ENCODE data around the gene HLCS. TPM values are rescaled to one million over a fixed set of nuclear protein-coding genes. Genes with fewer than 3 reads are reported as not detected.
A peak's percentile ranks its signal among the peaks of the same experiment; 100 is the strongest.
"Not testable (repeated sequence)": the region's sequence is repeated elsewhere in the genome, so short reads cannot be mapped to it uniquely, and the experiment has no call there.

HLCS gene
- total RNA-seq, 1 donor: 59.7 TPM

DNA sequence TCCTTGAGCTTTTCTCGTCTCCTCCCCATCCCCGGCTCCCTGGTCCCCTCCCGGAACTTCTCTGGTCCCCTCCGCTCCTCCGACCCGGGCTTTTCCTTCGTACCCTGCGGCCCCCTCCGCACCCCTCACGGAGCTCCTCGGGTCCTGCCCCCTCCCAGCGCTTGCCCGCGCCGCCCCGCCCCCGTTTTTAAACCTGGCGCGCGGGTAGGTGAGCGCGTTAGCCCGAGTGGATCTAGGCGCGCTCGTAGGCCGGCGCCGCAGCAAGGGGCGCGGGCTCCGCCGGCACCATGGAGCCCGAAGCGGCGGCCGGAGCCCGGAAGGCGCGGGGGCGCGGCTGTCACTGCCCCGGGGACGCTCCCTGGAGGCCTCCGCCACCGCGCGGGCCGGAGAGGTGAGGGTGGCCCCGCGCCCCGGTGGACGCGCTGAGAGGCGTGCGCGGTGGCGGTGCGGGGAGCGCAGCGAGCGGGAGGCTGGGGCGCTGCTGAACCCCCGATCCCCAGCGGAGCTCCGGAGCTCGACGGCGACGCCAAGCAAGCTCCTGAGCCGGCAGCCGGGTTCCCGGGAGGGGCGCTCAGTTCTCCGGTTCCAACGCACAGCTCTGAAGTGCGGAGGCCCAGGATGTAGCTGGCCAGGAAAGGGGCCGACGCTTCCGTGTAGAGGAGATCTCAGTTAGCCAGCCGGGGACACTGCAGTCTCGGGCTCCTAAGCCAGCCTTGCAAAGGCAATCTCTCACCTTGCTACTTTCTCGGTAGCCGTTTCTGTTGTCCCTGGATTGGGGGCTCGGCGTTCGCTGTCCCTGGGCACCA, 40.2 kb upstream of the HLCS start, which contains the start of gene RIPPLY3:
Gene RIPPLY3, plus strand, starts transcription at position 217 of the 806 bp plus-strand sequence. Its CDS starts 71 bp downstream, at position 288.
- peak; percentile 81 for DNase-seq (ENCODE audit: insufficient read length, low spot score, missing footprints)
- Histone ChIP-seq H3K4me3 (ENCODE audit: insufficient read depth, low read length) (peak within 1 kb of the TSS; percentile 62), H4K20me1 (ENCODE audit: insufficient read depth, low read length) (no peaks in the 10 kb centered on the region)

DNA sequence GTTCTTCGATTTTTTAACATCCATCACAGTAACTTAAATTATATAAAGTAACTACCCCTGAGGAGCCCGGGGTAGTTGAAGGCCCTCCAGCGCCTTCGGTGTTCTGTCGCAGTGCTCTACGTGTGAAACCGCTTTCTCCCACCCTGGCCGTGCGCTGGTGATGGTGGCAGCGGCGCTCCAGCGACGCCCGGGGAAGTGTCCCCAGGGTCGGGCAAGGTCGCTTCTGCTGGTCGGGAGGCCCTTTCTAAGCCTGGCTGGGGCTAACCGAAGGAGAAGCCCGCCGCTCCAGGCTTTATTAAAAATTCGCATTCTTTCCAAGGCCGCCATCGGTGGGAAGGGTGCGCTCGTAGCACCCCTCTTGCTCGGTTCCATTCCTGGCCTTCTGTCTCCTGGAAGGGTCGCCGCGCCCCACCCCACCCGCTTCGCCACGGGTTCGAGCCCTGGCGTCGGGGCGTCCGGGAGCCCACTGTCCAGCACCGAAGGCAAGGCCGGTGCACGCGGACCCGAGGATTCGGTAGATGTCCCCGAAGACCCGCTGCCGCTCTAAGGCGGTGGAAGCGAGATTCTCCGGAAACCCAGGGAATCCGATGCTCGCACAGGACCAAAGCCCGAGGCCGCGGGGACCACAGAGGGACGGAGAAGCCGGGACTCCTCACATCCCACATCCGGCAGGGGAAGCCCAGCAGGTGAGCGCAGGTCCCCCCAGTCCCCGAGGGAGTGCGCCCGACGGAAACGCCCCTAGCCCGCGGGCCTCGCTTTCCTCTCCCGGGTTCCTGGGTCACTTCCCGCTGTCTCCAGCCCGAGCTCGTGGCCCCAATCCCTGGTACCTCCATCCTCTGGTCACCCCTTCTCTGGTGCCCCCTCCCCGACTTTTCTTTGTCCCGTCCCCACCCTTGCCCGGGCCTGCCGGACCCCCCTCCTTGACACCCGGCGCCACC, 39.3 kb upstream of the HLCS start:
- H3K27me3 ChIP-seq (ENCODE audit: insufficient read depth, low read length): peaks cover 12% of the 10 kb centered on the region
- H3K4me2 ChIP-seq (ENCODE audit: insufficient read depth, low read length): peak overlapping the region; percentile 72
- H3K36me3 ChIP-seq (ENCODE audit: insufficient read depth, low read length): no peaks in the 10 kb centered on the region
- H3K4me3 ChIP-seq (ENCODE audit: insufficient read depth, low read length): peak overlapping the region; percentile 62
- TF ChIP-seq, protein P1, sequence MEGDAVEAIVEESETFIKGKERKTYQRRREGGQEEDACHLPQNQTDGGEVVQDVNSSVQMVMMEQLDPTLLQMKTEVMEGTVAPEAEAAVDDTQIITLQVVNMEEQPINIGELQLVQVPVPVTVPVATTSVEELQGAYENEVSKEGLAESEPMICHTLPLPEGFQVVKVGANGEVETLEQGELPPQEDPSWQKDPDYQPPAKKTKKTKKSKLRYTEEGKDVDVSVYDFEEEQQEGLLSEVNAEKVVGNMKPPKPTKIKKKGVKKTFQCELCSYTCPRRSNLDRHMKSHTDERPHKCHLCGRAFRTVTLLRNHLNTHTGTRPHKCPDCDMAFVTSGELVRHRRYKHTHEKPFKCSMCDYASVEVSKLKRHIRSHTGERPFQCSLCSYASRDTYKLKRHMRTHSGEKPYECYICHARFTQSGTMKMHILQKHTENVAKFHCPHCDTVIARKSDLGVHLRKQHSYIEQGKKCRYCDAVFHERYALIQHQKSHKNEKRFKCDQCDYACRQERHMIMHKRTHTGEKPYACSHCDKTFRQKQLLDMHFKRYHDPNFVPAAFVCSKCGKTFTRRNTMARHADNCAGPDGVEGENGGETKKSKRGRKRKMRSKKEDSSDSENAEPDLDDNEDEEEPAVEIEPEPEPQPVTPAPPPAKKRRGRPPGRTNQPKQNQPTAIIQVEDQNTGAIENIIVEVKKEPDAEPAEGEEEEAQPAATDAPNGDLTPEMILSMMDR (IDR thresholded peaks at IDR 0.05; ENCODE audit: extremely low read depth, low read depth, low read length): no peak
- H2AFZ ChIP-seq (ENCODE audit: low read length): peak overlapping the region; percentile 70
- peak; percentile 84 for DNase-seq (ENCODE audit: insufficient read length, low spot score, missing footprints)
- no peaks in the 10 kb centered on the region for H3K9me3 ChIP-seq (ENCODE audit: low read depth, low read length)
- peaks cover 9% of the 10 kb centered on the region for H3K4me1 ChIP-seq (ENCODE audit: insufficient read depth, low read length)
- no peak overlapping the region for H3K27ac ChIP-seq (ENCODE audit: low read depth, low read length)
- H4K20me1 ChIP-seq (ENCODE audit: insufficient read depth, low read length): no peaks in the 10 kb centered on the region
- H3K79me2 ChIP-seq (ENCODE audit: insufficient read depth, low read length): no peaks in the 10 kb centered on the region

More for the DNA sequence above, 40.2 kb upstream of the HLCS start, which contains the start of gene RIPPLY3:
- Histone ChIP-seq H3K9me3 (ENCODE audit: low read depth, low read length) (no peaks in the 10 kb centered on the region), H3K27ac (ENCODE audit: low read depth, low read length) (no peak within 1 kb of the TSS), H3K27me3 (ENCODE audit: insufficient read depth, low read length) (peaks cover 12% of the 10 kb centered on the region), H3K4me1 (ENCODE audit: insufficient read depth, low read length) (peaks cover 9% of the 10 kb centered on the region), H3K4me2 (ENCODE audit: insufficient read depth, low read length) (peak within 1 kb of the TSS; percentile 72), H2AFZ (ENCODE audit: low read length) (peak within 1 kb of the TSS; percentile 71), H3K79me2 (ENCODE audit: insufficient read depth, low read length) (no peaks in the 10 kb centered on the region), H3K36me3 (ENCODE audit: insufficient read depth, low read length) (no peaks in the 10 kb centered on the region)
- TF ChIP-seq, protein P1 (IDR thresholded peaks at IDR 0.05; ENCODE audit: extremely low read depth, low read depth, low read length): no peak

DNA sequence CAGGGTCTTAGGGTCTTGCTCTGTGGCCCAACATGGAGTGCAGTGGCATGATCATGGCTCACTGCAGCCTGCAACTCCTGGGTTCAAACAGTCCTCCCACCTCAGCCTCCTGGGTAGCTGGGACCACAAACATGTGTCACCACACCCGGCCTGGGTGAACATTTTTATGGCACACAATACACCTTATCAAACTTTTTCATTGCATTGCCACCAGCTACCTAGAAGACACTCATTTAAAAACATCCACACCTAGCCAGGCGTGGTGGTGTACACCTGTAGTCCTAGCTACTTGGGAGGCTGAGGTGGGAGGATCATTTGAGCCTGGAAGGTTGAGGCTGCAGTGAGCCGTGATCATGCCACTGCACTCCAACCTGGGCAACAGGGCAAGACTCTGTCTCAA, 37.4 kb upstream of the HLCS start:
- H3K4me3 ChIP-seq (ENCODE audit: insufficient read depth, low read length); H3K4me2 ChIP-seq (ENCODE audit: insufficient read depth, low read length); H4K20me1 ChIP-seq (ENCODE audit: insufficient read depth, low read length); H2AFZ ChIP-seq (ENCODE audit: low read length); H3K4me1 ChIP-seq (ENCODE audit: insufficient read depth, low read length); H3K36me3 ChIP-seq (ENCODE audit: insufficient read depth, low read length); H3K9me3 ChIP-seq (ENCODE audit: low read depth, low read length); H3K79me2 ChIP-seq (ENCODE audit: insufficient read depth, low read length); H3K27ac ChIP-seq (ENCODE audit: low read depth, low read length); DNase-seq (ENCODE audit: insufficient read length, low spot score, missing footprints): not testable (repeated sequence)
- peaks cover 15% of the 10 kb centered on the region for H3K27me3 ChIP-seq (ENCODE audit: insufficient read depth, low read length)

DNA sequence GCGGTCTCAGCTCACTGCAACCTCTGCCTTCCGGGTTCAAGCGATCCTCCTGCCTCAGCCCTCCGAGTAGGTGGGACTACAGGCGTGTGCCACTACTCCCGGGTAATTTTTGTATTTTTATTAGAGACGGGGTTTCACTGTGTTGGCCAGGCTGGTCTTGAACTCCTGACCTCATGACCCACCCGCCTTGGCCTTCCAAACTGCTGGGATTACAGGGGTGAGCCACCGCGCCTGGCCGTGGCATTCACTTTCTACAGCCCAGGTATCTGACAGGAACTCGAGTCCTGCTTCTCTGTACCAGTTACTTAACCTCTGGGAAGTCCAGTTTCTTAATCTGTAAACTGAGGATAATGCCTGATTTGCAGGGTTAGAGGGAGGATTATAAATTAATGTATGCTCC, 36.4 kb upstream of the HLCS start:
- not testable (repeated sequence) for DNase-seq (ENCODE audit: insufficient read length, low spot score, missing footprints); H4K20me1 ChIP-seq (ENCODE audit: insufficient read depth, low read length); H3K27ac ChIP-seq (ENCODE audit: low read depth, low read length); H3K4me1 ChIP-seq (ENCODE audit: insufficient read depth, low read length); H3K4me3 ChIP-seq (ENCODE audit: insufficient read depth, low read length); H3K4me2 ChIP-seq (ENCODE audit: insufficient read depth, low read length); H2AFZ ChIP-seq (ENCODE audit: low read length); H3K9me3 ChIP-seq (ENCODE audit: low read depth, low read length); H3K36me3 ChIP-seq (ENCODE audit: insufficient read depth, low read length); H3K79me2 ChIP-seq (ENCODE audit: insufficient read depth, low read length)
- peaks cover 15% of the 10 kb centered on the region for H3K27me3 ChIP-seq (ENCODE audit: insufficient read depth, low read length)

Data from osteoblast (primary cell).